SIG-M5 treated with dmso at 0.1 percent for 504 hours (cell line): Measurements from ENCODE around the gene LANCL3.

Source experiments
- DNase-seq: peaks from one replicate; lab custom pipeline; 2025; ENCODE audit not compliant: unreplicated experiment; lab: John Stamatoyannopoulos, UW

The LANCL3 gene

GRCh38 chrX:37679230-37679629, 107.8 kb downstream of the LANCL3 start:
- no peak for DNase-seq

DNA sequence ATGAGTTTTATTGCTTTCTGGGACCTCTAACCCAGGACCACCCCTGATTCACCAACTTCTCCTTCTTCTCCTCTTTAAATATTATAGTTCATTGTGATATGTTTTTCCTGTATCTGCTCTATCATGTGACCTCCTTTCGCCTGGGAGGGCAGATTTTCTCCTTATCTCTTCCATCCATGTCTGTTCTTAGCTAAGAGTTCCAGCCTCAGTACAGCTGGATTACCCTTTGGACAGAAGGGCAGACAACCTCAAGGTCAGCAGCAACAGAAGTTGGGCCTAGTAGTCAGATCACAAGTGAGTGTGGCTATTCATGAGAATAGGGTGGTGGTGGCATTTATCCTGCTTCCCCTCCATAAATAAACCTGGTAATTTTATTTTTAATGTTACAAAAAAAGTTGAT, 108.4 kb downstream of the LANCL3 start:
- DNase-seq: no peak

GRCh38 chrX:37684426-37684825, 113.0 kb downstream of the LANCL3 start:
- DNase-seq: no peak

- no peak for DNase-seq
Observed at GRCh38 chrX:37684973-37685372, 113.5 kb downstream of the LANCL3 start.

GRCh38 chrX:37685381-37686359, 114.2 kb downstream of the LANCL3 start, which contains the start of gene XK:
Gene XK, plus strand, starts transcription at chrX:37685791. Its CDS starts 171 bp downstream, at chrX:37685962.
- DNase-seq: peak; percentile 4

GRCh38 chrX:37686369-37686995, 115.0 kb downstream of the LANCL3 start:
- DNase-seq: no peak

GRCh38 chrX:37686996-37687395, 115.5 kb downstream of the LANCL3 start:
- no peak for DNase-seq

GRCh38 chrX:37690119-37690518, 118.7 kb downstream of the LANCL3 start:
- no peak for DNase-seq

- DNase-seq: no peak
Observed at GRCh38 chrX:37692918-37693317, 121.5 kb downstream of the LANCL3 start.

DNA sequence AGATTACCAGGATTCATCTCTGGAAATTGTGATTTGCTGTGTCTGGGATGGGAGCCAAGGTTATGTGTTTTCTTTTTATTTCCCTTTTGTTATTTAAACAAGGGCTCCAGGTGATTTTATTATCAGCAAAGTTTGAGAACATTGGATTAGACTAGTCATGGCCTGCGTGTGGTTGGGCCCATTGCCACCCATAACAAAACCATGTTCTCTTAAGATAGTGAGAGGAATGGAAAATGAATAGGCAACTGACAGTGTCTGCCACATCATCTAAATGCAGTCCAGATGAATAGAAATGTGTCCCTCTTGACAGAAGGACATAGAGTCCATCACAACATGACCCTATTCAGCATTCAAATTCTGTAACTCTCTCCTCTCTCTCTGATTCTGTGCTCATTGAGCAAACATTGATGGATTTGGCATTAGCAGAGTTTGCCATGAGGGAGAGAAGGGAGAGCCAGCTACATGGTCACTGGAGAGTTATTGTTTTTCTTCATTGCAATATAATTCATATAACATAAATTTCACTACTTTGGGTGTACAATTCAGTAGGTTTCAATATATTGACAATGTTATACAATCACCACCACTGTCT, 125.8 kb downstream of the LANCL3 start:
- no peak for DNase-seq

- no peak for DNase-seq
Observed at GRCh38 chrX:37701588-37701987, 130.1 kb downstream of the LANCL3 start.

DNA sequence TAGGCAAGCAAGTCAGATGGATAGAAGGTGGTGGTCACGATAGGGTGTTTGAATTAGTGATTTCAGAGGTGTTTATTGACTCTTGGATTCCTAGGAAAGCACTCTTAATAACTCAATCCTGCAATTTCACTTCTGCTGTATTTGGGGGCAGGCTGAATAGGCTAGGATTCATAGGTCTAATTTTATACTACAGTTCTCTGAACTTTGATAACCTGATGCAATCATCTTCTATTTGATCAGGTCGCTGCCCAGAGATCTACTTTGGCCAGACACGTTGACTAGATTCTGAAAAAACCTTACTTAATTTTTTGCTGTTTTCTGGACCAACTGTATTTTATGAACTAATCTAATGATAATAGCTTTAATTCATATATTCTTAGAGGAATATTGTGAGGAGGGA, 140.5 kb downstream of the LANCL3 start:
- DNase-seq: no peak

DNA sequence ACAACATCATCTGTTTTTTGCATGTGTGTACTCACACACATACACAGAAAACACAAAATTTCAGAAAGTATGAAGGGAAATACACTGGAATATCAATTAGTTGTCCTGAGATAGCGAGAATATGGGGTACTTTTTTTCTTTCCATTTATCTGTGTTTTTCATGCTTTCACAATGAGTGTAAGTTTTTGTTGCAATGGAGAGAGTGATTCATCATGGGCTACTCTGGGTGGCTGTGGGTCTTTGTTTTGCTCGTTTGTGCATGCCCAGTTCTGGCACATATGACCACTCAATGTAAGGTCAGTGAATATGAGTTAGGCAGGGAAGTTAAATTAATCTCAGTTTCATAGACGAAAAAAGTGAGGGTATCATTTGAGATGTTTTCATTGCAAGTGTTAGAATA, 141.0 kb downstream of the LANCL3 start:
- DNase-seq: no peak

DNA sequence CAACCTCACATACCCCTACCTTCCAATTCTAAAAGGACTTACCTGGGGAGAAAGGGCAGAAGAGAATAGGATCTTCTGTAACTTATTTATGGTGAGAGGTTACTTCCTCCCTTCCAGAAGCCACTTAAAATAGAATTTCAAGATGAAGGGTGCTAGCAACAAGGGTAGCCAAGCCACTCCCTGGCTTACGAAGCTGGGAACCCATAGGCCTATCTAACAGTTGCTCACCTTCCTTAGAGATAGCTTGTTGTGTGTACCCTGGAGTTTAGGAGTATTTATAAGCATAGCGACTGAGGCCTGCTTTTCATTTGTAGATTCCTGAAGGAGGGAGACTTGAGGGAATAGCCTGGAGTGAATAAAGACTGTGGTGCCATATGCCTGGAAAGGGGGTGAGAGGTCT, 143.0 kb downstream of the LANCL3 start:
- DNase-seq: no peak

- DNase-seq: no peak
Observed at GRCh38 chrX:37716602-37717001, 145.1 kb downstream of the LANCL3 start.

DNA sequence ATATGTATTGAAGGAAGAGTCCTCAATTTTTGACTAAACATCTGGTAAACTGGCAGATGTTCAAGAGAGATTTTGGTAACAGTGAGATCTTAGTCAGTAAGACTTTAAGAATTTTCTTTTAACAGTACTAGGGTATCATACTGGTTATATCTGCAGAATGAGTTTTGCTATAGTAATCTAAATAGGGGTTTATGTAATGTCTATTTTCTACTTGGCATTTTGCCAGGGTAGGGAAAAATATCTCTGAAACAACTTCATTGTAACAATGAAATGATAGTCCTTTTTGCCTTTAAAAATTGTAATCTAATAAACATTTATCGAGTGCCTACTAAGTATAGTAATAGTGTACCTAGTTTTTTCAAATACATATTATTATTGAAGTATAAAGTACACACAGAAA, 146.2 kb downstream of the LANCL3 start:
- DNase-seq: no peak

- no peak for DNase-seq
Observed at GRCh38 chrX:37722595-37722994, 151.1 kb downstream of the LANCL3 start.

- no peak for DNase-seq
Observed at GRCh38 chrX:37726346-37726745, 154.9 kb downstream of the LANCL3 start.
